Brain pericyte (primary cell): ENCODE data around the gene SUSD3.

ENCODE experiments used
- DNase-seq: peaks from one replicate; pipeline ENCODE4 v3.0.0-alpha.2; 2012; ENCODE audit warnings: low read depth, low spot score

Gene SUSD3

DNA sequence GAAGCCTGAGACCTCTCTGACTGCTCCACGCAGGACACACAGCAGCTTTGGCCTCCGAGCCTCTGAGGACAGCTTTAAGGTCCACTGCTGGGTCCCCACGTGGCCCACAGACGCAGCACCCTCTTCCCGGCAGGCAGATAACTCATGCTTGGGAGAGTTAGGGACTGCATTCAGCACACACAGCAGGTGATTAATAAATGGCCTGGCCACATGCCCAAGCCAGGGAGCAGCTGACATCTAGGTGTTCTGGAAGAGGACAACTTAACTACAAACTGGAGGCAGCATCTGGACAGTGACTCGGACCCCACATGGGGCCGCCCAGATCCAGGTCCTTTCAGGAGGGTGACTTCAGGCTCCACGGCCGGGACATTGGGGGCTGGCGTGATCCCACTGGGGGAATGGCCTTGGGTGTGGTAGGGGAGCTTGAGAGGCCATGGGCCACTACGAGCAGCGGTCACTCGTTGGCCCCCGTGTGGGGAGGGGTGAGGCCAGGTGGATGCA, 64.3 kb downstream of the SUSD3 start:
- no peak for DNase-seq

DNA sequence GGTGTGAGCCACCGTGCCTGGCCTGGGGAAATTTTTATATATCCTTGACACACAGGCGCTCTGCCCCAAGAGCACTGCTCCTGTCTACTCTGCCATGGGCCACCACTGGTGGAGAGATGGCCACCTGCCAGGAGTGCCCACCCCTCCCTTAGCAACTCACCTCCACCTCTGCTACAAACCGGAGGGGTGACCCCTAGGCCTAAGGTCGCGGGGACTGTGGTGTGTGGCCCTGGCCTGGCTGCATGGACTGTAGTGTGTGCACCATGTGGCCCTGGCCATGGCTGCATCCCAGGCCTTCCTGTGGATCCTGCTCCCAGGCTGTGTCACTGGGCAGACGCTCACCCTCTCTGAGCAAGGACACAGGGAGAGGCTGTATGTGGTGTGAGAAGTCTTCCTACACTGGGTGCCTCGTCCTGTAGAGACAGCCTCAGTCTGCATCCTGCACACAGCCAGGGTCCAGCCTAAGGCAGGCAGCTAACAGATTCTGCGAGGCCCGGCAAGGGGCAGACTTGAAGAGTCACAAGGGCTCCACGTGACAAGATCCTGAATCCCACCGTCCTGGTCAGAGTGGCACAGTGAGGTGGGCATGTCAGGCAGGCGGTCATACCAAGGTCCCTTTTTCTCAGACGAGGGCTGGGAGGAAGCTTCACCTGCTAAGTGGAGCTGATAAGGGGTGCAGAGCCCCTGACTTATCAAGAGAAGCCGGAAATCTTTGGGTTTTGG, 65.2 kb downstream of the SUSD3 start:
- DNase-seq = no peak

GRCh38 chr9:93124793-93125192, 66.3 kb downstream of the SUSD3 start:
- DNase-seq = no peak

GRCh38 chr9:93125331-93125894, 66.9 kb downstream of the SUSD3 start:
- DNase-seq = no peak

- no peak for DNase-seq
These were observed 67.8 kb downstream of the SUSD3 start for GRCh38 chr9:93126151-93126781.

- DNase-seq = no peak
These were observed 68.4 kb downstream of the SUSD3 start for GRCh38 chr9:93126825-93127368.

DNA sequence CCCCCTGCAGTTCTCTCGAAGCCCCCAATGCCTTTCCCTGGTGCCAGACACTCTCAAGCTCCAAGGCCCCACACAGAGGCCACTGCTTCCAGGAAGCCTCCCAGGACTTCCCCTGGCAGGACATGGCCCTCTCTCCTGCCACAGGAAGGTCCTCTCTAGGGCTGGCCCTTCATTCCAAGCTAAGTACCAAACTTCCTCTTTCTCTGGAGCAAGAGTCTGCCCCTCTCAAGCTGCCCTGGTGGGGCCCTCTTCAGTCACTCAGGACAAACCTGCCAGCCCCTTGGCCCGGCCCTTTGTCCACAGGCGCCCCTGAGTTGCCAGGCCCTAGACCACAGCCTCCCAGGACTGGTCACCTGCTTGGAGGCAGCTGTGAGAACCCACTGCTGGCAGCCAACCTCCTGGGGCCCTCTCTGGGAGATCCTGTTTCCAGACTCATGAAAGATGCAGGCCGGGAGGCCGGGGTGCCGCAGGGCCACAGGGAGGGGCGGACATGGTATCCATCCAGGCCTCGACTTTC, 69.0 kb downstream of the SUSD3 start:
- no peak for DNase-seq

DNA sequence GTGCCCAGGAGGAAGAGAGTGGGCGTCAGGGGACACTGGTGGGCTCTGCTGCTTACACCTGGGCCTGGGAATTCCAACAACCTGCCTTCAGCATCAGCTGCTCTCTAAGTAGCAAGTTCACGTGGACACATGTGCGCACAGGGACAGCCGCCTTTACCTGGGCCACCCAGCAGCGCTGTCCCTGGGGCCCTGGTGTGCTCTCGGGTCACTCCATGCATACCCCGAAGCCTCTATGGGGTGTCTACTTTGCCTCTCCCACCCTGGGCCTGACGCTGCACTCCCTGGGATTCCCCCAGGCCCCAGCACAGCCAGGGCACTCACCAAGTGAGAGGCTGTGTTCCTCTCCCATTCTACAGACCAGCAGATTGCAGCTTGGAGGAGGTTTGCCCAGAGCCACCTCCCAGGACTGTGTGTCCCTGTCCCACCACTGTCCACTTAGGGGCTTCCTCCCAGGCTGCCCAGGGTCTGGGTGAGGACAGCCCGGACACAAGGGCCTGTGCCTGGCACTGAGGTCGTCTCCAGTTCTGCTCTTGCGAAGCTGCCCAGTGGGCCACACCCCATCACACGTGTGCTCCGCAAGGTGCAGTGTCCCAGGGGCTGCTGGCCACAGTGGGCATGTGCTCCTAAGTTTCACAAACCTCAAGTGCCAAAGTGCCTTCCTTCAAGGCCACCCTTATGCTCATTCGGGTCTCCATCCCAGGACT, 69.7 kb downstream of the SUSD3 start:
- no peak for DNase-seq

- no peak for DNase-seq
These were observed 70.3 kb downstream of the SUSD3 start for GRCh38 chr9:93128715-93129224.

DNA sequence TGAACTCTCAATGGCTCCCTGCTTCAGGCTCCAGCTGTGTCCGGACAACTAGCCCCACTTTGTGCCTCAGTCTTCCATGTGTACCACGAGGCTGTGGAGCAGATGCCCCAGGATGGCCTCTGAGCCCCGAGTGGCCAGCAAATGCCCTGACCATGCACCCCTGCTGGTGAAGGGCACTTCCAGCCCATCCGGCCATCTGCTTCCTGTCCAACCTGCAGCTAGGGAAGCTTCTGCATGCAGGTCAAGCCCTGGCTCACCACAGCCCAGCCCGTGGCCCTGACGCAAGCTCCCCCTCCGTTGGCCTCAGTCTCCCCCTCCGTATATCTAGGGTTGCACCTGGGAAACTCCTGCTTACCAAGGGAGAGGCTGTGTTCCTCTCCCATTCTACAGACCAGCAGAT, 70.8 kb downstream of the SUSD3 start:
- DNase-seq = no peak

DNA sequence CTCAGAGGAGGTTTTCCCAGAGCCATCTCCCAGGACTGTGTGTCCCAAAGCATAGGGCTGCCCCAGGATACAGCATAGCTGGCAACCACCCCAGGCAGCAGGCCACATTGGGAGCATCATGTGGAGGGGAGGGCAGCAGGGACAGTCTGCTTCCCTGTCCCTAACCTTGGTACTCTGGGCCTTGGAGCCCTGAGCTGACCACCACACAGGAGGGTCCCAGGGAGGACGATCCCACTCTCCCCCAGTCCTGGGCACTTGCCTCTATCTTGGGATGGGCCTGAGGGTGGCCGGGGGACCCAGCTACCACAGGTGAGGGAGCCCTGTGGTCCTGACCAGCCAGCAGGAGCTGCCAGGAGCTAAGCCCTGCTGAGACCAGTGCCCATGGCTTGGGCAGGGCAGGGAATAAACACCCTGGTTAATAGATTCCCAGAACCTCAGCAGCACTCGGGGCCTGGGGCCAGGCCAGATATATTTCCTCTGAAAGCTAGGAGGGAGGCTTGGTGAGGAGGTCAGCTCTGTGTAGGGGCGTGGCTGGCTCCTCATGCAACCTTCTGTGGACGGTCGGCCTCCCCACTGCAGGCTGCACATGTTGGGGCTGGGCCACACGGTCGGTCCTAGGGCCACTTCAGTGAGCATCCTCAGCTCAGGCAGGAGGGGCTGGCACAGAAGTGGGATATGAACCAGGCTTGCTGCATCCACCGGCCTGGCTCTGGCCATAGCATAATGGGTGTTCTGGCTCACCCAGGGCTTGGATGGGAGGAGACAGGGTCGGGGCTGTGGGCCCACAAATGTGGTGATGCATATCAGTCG, 71.4 kb downstream of the SUSD3 start:
- DNase-seq = no peak

- DNase-seq = no peak
These were observed 72.5 kb downstream of the SUSD3 start for GRCh38 chr9:93130861-93131481.

DNA sequence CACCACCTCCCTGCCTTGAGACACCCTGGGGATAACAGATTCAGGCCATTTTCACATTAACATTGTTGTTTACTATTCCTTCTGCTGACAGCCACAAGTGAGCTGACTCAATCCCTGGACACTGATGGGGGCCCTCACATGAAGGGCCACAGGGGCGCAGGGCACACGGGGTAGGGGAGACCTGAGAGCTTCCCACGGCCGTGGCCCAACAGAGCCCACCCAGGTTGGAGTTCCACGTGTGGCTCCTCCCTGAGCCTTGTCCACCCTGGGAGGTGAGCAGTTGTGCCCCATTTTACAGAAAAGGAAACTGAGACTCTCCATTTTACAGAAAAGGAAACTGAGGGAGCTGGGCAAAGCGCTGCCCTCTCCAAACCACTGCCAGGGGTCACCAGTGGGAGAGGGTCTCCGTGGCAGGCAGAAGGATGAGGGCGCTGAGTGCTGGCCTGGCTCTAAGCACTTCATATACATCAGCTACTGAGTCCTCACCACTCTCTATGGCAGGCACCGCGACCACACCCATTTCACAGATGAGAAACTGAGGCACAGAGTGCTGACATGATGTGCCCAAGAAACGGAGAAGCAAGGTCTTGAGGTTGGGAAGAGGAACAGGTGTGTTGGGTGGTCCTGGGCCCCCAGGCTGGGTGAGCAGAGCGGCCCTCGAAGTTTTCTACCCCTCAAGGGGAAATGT, 73.2 kb downstream of the SUSD3 start:
- DNase-seq = no peak

DNA sequence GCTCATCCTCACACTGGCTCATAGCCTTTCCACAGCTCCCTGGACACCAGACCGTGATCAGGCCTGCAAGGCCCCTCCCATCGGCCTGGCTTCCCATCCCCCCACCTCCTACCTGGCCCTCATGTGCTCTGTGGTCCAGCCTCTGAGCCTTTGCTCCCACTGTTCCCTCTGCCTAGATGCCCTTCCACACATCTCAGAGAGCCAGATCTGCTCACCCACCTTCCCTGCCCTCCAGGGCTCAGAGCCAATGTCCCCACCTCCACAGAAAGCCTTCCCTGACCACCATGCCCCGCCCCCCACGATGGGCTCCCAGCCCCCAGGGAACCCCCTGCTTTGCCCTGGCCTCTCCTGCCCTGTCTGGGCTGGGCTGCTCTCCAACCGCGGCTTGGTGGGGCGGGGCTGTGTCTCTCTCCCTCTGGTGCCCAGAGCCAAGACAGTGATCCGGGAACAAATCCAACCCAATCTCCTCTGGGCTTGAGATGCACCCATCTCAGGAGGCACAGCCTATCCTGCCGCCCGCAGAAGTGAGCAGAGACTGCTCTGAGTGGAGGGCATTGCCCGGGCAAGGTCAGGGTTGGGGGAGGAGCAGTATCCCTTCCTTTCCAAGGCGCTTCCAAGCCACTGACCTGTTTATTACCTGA, 73.9 kb downstream of the SUSD3 start:
- no peak for DNase-seq

- DNase-seq = no peak
These were observed 74.6 kb downstream of the SUSD3 start for GRCh38 chr9:93132946-93133680.

- DNase-seq = no peak
These were observed 75.1 kb downstream of the SUSD3 start for GRCh38 chr9:93133681-93134014.

GRCh38 chr9:93134015-93134739, 75.7 kb downstream of the SUSD3 start, which contains the start of gene NINJ1:
Gene NINJ1, minus strand, starts transcription at chr9:93134251. Its CDS starts 34 bp downstream, at chr9:93134217.
- DNase-seq = no peak
